ENCODE results near the gene CCDC83.

DNA sequence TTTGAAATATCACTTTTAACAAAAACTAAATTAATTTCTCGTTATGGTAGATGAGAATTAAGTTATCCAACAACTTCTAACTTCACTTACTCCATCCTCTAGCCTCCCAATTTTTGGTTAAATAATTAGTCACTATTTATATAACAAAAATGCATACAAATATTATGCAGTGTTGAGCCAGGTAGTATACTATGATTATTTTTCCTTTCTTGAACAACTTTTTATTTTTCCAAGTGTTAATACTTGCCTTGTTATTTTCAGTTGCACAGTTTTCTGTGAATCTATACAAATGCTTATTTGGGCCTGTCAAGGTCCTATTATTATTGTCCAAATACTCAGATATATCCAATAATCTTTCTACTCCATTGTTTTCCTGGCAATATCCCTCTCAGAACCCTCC, 19.9 kb upstream of the CCDC83 start:
- TF ChIP-seq GATA3 (IDR thresholded peaks at IDR 0.05; ENCODE audit: low read depth, low read length) (no peak), GATA2 (IDR thresholded peaks at IDR 0.05; ENCODE audit: low read depth, low read length) (no peak)
